Smooth muscle cell (in vitro differentiated cells): ENCODE results near the gene OR2AG1. TPM values are rescaled to one million over a fixed set of nuclear protein-coding genes. Genes with fewer than 3 reads are reported as not detected.
"Not testable (repeated sequence)": the region's sequence is repeated elsewhere in the genome, so short reads cannot be mapped to it uniquely, and the experiment has no call there.

Experiments used
- DNase-seq: peaks from one replicate; lab custom pipeline; 2025; ENCODE audit not compliant: unreplicated experiment; lab: John Stamatoyannopoulos, UW
- H2AFZ ChIP-seq: fragments of 200-600 bp; sonication (generic); 2 replicates; pipeline ENCODE4 v1.6.0; 2016; ENCODE audit warnings: antibody characterized with exemption, low read depth, mild to moderate bottlenecking
- H3F3A ChIP-seq: fragments of 200-600 bp; sonication (generic); 2 replicates; pipeline ENCODE4 v1.6.0; 2017; ENCODE audit warnings: antibody characterized with exemption, low read depth
- H3K27ac ChIP-seq: fragments of 200-600 bp; sonication (generic); 2 replicates; pipeline ENCODE4 v1.5.1; 2016; ENCODE audit warnings: low read depth, mild to moderate bottlenecking
- H3K27me3 ChIP-seq: fragments of 200-600 bp; sonication (generic); 2 replicates; pipeline ENCODE4 v1.6.1; 2016; ENCODE audit warnings: low read depth, mild to moderate bottlenecking
- H3K36me3 ChIP-seq: fragments of 200-600 bp; sonication (generic); 2 replicates; pipeline ENCODE4 v1.5.1; 2016; ENCODE audit warnings: low read depth
- H3K4me1 ChIP-seq: fragments of 200-600 bp; sonication (generic); 2 replicates; pipeline ENCODE4 v1.5.1; 2016; ENCODE audit warnings: low read depth
- H3K4me2 ChIP-seq: fragments of 200-600 bp; sonication (generic); 2 replicates; pipeline ENCODE4 v1.6.0; 2016; ENCODE audit warnings: mild to moderate bottlenecking
- H3K4me3 ChIP-seq: fragments of 200-600 bp; sonication (generic); 2 replicates; pipeline ENCODE4 v1.5.1; 2016; ENCODE audit warnings: mild to moderate bottlenecking
- H3K79me2 ChIP-seq: fragments of 200-600 bp; sonication (generic); 2 replicates; pipeline ENCODE4 v1.6.0; 2016; ENCODE audit warnings: low read depth, mild to moderate bottlenecking
- H3K9ac ChIP-seq: fragments of 200-600 bp; sonication (generic); 2 replicates; pipeline ENCODE4 v1.6.0; 2016; ENCODE audit warnings: low read depth
- H3K9me3 ChIP-seq: fragments of 200-600 bp; sonication (generic); replicated peaks from 2 replicates; pipeline ENCODE4 v1.5.1; 2016; ENCODE audit warnings: low read depth
- H4K20me1 ChIP-seq: fragments of 200-600 bp; sonication (generic); 2 replicates; pipeline ENCODE4 v1.6.0; 2016; ENCODE audit warnings: low read depth
- CTCF ChIP-seq: fragments of 200-600 bp; sonication (generic); IDR thresholded peaks from 2 replicates; pipeline ENCODE4 v1.5.1; 2017; ENCODE audit warnings: borderline replicate concordance, mild to moderate bottlenecking, antibody characterized with exemption; ENCODE audit not compliant: insufficient read depth, poor library complexity, severe bottlenecking
- WGBS: methylation state at CpG from one replicate; pipeline ENCODE4 v1.1.7; 2016; ENCODE audit warnings: low lambda C conversion rate; 5-methylcytosine and 5-hydroxymethylcytosine counted together
- polyA plus RNA-seq: library from polyadenylated mRNA; unstranded; fragments of >200 nt; fragmentation: Nextera tagmentation; extraction: Ambion mirVana; gene quantifications from 2 replicates; pipeline ENCODE4 v1.2.1, GENCODE V29; 2016
- total RNA-seq: library from RNA; depleted of rRNA; stranded (reverse); fragments of >200 nt; gene quantifications from 2 replicates; pipeline ENCODE4 v1.2.3, GENCODE V29; 2014

The OR2AG1 gene
- total and polyA plus RNA-seq, 2 experiments from 2014 or later = not detected

- Histone ChIP-seq H3K4me3 (no peak overlapping the region), H3K27ac (no peak overlapping the region), H4K20me1 (no peaks in the 10 kb centered on the region), H3K4me1 (no peaks in the 10 kb centered on the region), H3K9ac (no peak overlapping the region), H3K4me2 (no peak overlapping the region), H3F3A (no peaks in the 10 kb centered on the region), H3K9me3 (no peaks in the 10 kb centered on the region), H3K36me3 (no peaks in the 10 kb centered on the region), H3K27me3 (no peaks in the 10 kb centered on the region), H2AFZ (no peak overlapping the region), H3K79me2 (no peaks in the 10 kb centered on the region)
- DNase-seq = no peak
- no peak for TF ChIP-seq CTCF
These were observed 2.0 kb upstream of the OR2AG1 start for GRCh38 chr11:6780829-6781228.

GRCh38 chr11:6790546-6790945 is 7.7 kb downstream of the OR2AG1 start:
- Histone ChIP-seq H2AFZ (no peak overlapping the region), H3K27ac (no peak overlapping the region), H3K27me3 (no peaks in the 10 kb centered on the region), H3K79me2 (no peaks in the 10 kb centered on the region), H3K4me1 (no peaks in the 10 kb centered on the region), H4K20me1 (no peaks in the 10 kb centered on the region), H3K36me3 (no peaks in the 10 kb centered on the region), H3F3A (no peaks in the 10 kb centered on the region), H3K9ac (no peak overlapping the region), H3K9me3 (no peaks in the 10 kb centered on the region), H3K4me3 (no peak overlapping the region), H3K4me2 (no peak overlapping the region)
- 85% methylated on average over 2 of the region's 2 CpGs for WGBS
- no peak for DNase-seq
- TF ChIP-seq CTCF = no peak

- H3K4me2 ChIP-seq = no peak overlapping the region
- no peak for DNase-seq
- no peaks in the 10 kb centered on the region for H4K20me1 ChIP-seq
- H3K36me3 ChIP-seq = no peaks in the 10 kb centered on the region
- no peak overlapping the region for H3K4me3 ChIP-seq
- no peaks in the 10 kb centered on the region for H3K27me3 ChIP-seq
- WGBS = 87% methylated on average over 4 of the region's 4 CpGs
- H3K79me2 ChIP-seq = no peaks in the 10 kb centered on the region
- H3K27ac ChIP-seq = no peak overlapping the region
- H3K9ac ChIP-seq = no peak overlapping the region
- H3K4me1 ChIP-seq = no peaks in the 10 kb centered on the region
- no peak for TF ChIP-seq CTCF
- no peaks in the 10 kb centered on the region for H3F3A ChIP-seq
- no peak overlapping the region for H2AFZ ChIP-seq
- H3K9me3 ChIP-seq = no peaks in the 10 kb centered on the region
These were observed 11.8 kb downstream of the OR2AG1 start for GRCh38 chr11:6794639-6795038.

- Histone ChIP-seq H3K36me3 (no peaks in the 10 kb centered on the region), H3K9me3 (no peaks in the 10 kb centered on the region), H3F3A (no peaks in the 10 kb centered on the region), H4K20me1 (no peaks in the 10 kb centered on the region), H3K79me2 (no peaks in the 10 kb centered on the region), H3K27me3 (no peaks in the 10 kb centered on the region), H3K4me3 (no peak within 1 kb of the TSS), H3K27ac (no peak within 1 kb of the TSS), H3K9ac (no peak within 1 kb of the TSS), H3K4me1 (no peaks in the 10 kb centered on the region), H3K4me2 (no peak within 1 kb of the TSS), H2AFZ (no peak within 1 kb of the TSS)
- DNase-seq = no peak
- 15% methylated on average over 1 of the region's 1 CpG for WGBS
- TF ChIP-seq CTCF = no peak
These were observed 16.6 kb downstream of the OR2AG1 start, which contains the start of gene OR6A2 for GRCh38 chr11:6799402-6799801. Gene OR6A2 (minus strand): TSS chr11:6799689. CDS start chr11:6795708, 3,981 bp downstream.

GRCh38 chr11:6801075-6801474 is 18.3 kb downstream of the OR2AG1 start:
- not testable (repeated sequence) for H3K4me2 ChIP-seq

More at GRCh38 chr11:6801075-6801474, 18.3 kb downstream of the OR2AG1 start:
- H3K27ac ChIP-seq, H3F3A ChIP-seq, H3K9ac ChIP-seq, H2AFZ ChIP-seq, H4K20me1 ChIP-seq, H3K4me1 ChIP-seq, H3K4me3 ChIP-seq, H3K27me3 ChIP-seq, H3K9me3 ChIP-seq, H3K79me2 ChIP-seq, DNase-seq, H3K36me3 ChIP-seq: not testable (repeated sequence)
